Measurements from ENCODE around the gene CUEDC1. TPM values are rescaled to one million over a fixed set of nuclear protein-coding genes. Genes with fewer than 3 reads are reported as not detected.
"Not testable (repeated sequence)": the region's sequence is repeated elsewhere in the genome, so short reads cannot be mapped to it uniquely, and the experiment has no call there.

The CUEDC1 gene
- total and polyA plus RNA-seq, 2 experiments from 2014 or later, result 11.6 to 23.3 TPM

GRCh38 chr17:57852955-57853328, 102.3 kb downstream of the CUEDC1 start:
- H3K79me2 ChIP-seq, result peaks cover 17% of the 10 kb centered on the region
- H3K27me3 ChIP-seq, result no peaks in the 10 kb centered on the region
- peaks cover 48% of the 10 kb centered on the region for H3K4me1 ChIP-seq (ENCODE audit: insufficient read depth)
- no peak overlapping the region for H3K4me2 ChIP-seq
- no peak for DNase-seq (ENCODE audit: low spot score)
- no peak overlapping the region for H3K4me3 ChIP-seq
- H3K27ac ChIP-seq, result no peak overlapping the region
- H2AFZ ChIP-seq, result no peak overlapping the region
- no peaks in the 10 kb centered on the region for H3K9me3 ChIP-seq (ENCODE audit: low read depth)
- H3K9me2 ChIP-seq (replicated peaks; ENCODE audit: insufficient read depth), result no peaks in the 10 kb centered on the region
- no peak for TF ChIP-seq EZH2phosphoT487 (IDR thresholded peaks at IDR 0.05; ENCODE audit: low read depth, severe bottlenecking, unreplicated experiment)
- no peaks in the 10 kb centered on the region for H3K36me3 ChIP-seq (replicated peaks; ENCODE audit: insufficient read depth, low read depth)
- H4K20me1 ChIP-seq (ENCODE audit: insufficient read depth, poor library complexity, severe bottlenecking), result no peaks in the 10 kb centered on the region
- 75% methylated on average over 6 of the region's 6 CpGs for WGBS (ENCODE audit: low lambda C conversion rate, missing lambda C conversion rate)

GRCh38 chr17:57852092-57852954, 102.9 kb downstream of the CUEDC1 start:
- Histone ChIP-seq H2AFZ (no peak overlapping the region), H3K4me2 (peak overlapping the region; percentile 78)

DNA sequence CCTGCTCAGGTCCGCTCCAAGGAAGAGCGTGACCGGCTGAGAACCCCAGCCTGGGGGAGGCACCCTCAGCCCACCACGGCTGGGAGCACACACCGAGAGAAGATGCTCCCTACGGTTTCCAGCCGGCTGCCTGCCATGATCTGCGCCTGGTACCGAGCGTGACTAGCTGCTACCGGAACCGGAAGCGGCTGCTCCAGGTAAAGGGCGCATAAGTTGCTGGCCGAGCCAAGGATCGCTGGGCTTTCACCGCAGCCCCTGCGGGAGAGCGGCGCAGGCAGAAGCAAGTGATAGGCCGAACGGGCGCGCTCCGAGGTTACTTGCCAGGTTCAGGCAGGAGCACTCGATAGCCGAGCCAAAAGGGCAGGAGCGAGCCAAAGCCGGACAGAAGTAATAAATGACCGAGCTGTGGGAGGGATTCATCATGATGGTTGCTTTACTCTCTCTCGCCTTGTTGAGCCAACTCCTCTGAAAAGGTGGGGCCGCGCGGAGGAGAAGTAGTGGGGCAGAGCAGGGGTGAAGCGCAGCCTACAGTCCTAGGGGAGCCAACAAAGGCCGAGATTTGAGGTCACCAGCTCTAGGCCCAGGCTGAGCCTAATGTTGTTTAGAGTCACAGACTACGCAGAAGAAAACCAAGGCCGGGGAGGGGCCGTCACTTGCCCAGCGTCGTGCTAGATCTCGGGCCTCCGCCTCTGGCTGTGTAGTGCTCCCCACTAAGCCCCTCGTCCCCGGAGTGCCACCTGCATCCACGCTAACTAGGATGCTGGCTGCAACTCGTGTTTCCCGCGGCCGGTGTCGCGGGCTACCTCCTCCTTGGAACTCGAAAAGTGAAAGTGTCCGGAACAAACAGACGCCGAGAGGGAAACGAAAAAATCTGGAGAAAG, 105.1 kb downstream of the CUEDC1 start, which contains the start of gene MRPS23:
Gene MRPS23, minus strand, starts transcription at position 171 of the 881 bp plus-strand sequence. Its CDS starts 34 bp downstream, at position 137.
- 1% methylated on average over 57 of the region's 57 CpGs for WGBS (ENCODE audit: low lambda C conversion rate, missing lambda C conversion rate)
- peaks cover 36% of the 10 kb centered on the region for H3K4me1 ChIP-seq (ENCODE audit: insufficient read depth)

More at GRCh38 chr17:57852092-57852954, 102.9 kb downstream of the CUEDC1 start:
- Histone ChIP-seq H3K9me2 (replicated peaks; ENCODE audit: insufficient read depth) (no peaks in the 10 kb centered on the region), H3K79me2 (peaks cover 20% of the 10 kb centered on the region), H3K4me1 (ENCODE audit: insufficient read depth) (peaks cover 48% of the 10 kb centered on the region), H3K27me3 (no peaks in the 10 kb centered on the region), H3K36me3 (replicated peaks; ENCODE audit: insufficient read depth, low read depth) (no peaks in the 10 kb centered on the region), H3K4me3 (no peak overlapping the region), H4K20me1 (ENCODE audit: insufficient read depth, poor library complexity, severe bottlenecking) (no peaks in the 10 kb centered on the region), H3K9me3 (ENCODE audit: low read depth) (no peaks in the 10 kb centered on the region), H3K27ac (peak overlapping the region; percentile 91)
- 40% methylated on average over 9 of the region's 9 CpGs for WGBS (ENCODE audit: low lambda C conversion rate, missing lambda C conversion rate)
- no peak for DNase-seq (ENCODE audit: low spot score)
- no peak for TF ChIP-seq CTCF (IDR thresholded peaks at IDR 0.05; ENCODE audit: poor library complexity)
- no peak for TF ChIP-seq EZH2phosphoT487 (IDR thresholded peaks at IDR 0.05; ENCODE audit: low read depth, severe bottlenecking, unreplicated experiment)
- TF ChIP-seq EZH2 (IDR thresholded peaks at IDR 0.05; ENCODE audit: borderline replicate concordance), result no peak

GRCh38 chr17:57849163-57849873, 105.9 kb downstream of the CUEDC1 start:
- Histone ChIP-seq H3K4me1 (ENCODE audit: insufficient read depth) (peaks cover 35% of the 10 kb centered on the region), H3K4me2 (peak overlapping the region; percentile 94), H3K36me3 (replicated peaks; ENCODE audit: insufficient read depth, low read depth) (no peaks in the 10 kb centered on the region), H3K9me3 (ENCODE audit: low read depth) (no peaks in the 10 kb centered on the region), H3K27me3 (no peaks in the 10 kb centered on the region), H3K79me2 (peaks cover 28% of the 10 kb centered on the region), H2AFZ (peak overlapping the region; percentile 45), H4K20me1 (ENCODE audit: insufficient read depth, poor library complexity, severe bottlenecking) (no peaks in the 10 kb centered on the region), H3K4me3 (peak overlapping the region; percentile 55), H3K9me2 (replicated peaks; ENCODE audit: insufficient read depth) (no peaks in the 10 kb centered on the region), H3K27ac (peak overlapping the region; percentile 71)
- WGBS (ENCODE audit: low lambda C conversion rate, missing lambda C conversion rate), result 29% methylated on average over 27 of the region's 27 CpGs
- TF ChIP-seq EZH2phosphoT487 (IDR thresholded peaks at IDR 0.05; ENCODE audit: low read depth, severe bottlenecking, unreplicated experiment) (no peak), CTCF (IDR thresholded peaks at IDR 0.05; ENCODE audit: poor library complexity) (no peak), EZH2 (IDR thresholded peaks at IDR 0.05; ENCODE audit: borderline replicate concordance) (no peak)
- no peak for DNase-seq (ENCODE audit: low spot score)

More for the DNA sequence above, 105.1 kb downstream of the CUEDC1 start, which contains the start of gene MRPS23:
- peak within 1 kb of the TSS; percentile 91 for H3K27ac ChIP-seq
- H4K20me1 ChIP-seq (ENCODE audit: insufficient read depth, poor library complexity, severe bottlenecking), result no peaks in the 10 kb centered on the region
- no peak for TF ChIP-seq EZH2phosphoT487 (IDR thresholded peaks at IDR 0.05; ENCODE audit: low read depth, severe bottlenecking, unreplicated experiment)
- no peaks in the 10 kb centered on the region for H3K27me3 ChIP-seq
- H3K9me3 ChIP-seq (ENCODE audit: low read depth), result no peaks in the 10 kb centered on the region
- peak within 1 kb of the TSS; percentile 64 for H2AFZ ChIP-seq
- H3K9me2 ChIP-seq (replicated peaks; ENCODE audit: insufficient read depth), result no peaks in the 10 kb centered on the region
- H3K36me3 ChIP-seq (replicated peaks; ENCODE audit: insufficient read depth, low read depth), result no peaks in the 10 kb centered on the region
- H3K4me3 ChIP-seq, result peak within 1 kb of the TSS; percentile 55
- H3K79me2 ChIP-seq, result peaks cover 23% of the 10 kb centered on the region
- DNase-seq (ENCODE audit: low spot score), result peak; percentile 99
- H3K4me2 ChIP-seq, result peak within 1 kb of the TSS; percentile 94

GRCh38 chr17:57846056-57846945, 108.9 kb downstream of the CUEDC1 start:
- 58% methylated on average over 6 of the region's 32 CpGs for WGBS (ENCODE audit: low lambda C conversion rate, missing lambda C conversion rate)
- not testable (repeated sequence) for H4K20me1 ChIP-seq (ENCODE audit: insufficient read depth, poor library complexity, severe bottlenecking); H3K4me3 ChIP-seq; H3K4me2 ChIP-seq; H3K9me3 ChIP-seq (ENCODE audit: low read depth); H3K9me2 ChIP-seq (replicated peaks; ENCODE audit: insufficient read depth); DNase-seq (ENCODE audit: low spot score); H3K27me3 ChIP-seq; H3K27ac ChIP-seq; H3K36me3 ChIP-seq (replicated peaks; ENCODE audit: insufficient read depth, low read depth); H2AFZ ChIP-seq
- H3K79me2 ChIP-seq, result peaks cover 39% of the 10 kb centered on the region
- H3K4me1 ChIP-seq (ENCODE audit: insufficient read depth), result peaks cover 14% of the 10 kb centered on the region

All from hepatocyte (in vitro differentiated cells).